Stimulated activated CD8-positive, alpha-beta memory T cell treated with anti-CD3 and anti-CD28 coated beads, Interleukin-4, amount 100 ng/mL, for 4 hours (primary cell): Measurements from ENCODE around the gene NUAK1.

ENCODE experiments used
- DNase-seq, 2 donors: peaks; one replicate each; pipeline ENCODE4 v3.0.0-alpha.2; 2020; ENCODE audit warnings: low read depth in 2 of 2, low spot score in 1 of 2

The NUAK1 gene

DNA sequence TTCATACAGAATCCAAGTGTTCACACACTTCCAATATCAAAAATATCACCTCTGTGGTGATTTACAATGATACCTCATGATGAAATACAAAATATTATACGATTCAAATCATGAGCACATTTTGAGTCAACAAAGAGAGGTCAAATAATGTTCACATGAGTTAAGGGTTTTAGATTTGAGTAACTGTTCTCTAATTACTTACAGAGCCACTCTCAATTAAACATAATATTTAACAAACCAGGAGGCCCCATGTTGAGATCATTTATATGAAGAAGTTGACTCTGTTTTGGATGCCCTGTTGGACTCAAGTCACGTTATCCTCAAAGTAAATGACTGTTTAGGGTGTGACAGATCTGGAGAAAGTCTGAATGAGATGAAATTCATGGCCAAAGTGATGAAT, 53.5 kb downstream of the NUAK1 start:
- no peak for DNase-seq

DNA sequence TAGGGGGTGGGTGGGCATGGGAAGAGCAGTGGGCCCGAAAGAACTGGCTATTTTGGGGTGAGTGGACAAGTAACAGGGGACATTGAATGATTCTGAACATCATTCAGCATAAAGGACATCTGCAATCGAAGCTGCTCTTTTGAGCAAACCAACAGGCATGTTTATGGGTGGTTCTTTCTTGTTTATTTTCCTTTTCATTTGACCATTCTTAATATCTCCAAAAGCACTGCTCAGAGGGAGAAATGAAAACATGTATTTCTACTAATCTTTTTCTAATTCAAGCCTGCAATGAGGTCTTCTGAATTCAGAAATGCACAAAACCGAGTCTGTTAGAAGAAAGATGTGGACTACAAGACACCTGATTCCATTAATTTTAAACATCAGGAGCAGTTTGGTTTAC, 54.0 kb downstream of the NUAK1 start:
- DNase-seq = no peak

DNA sequence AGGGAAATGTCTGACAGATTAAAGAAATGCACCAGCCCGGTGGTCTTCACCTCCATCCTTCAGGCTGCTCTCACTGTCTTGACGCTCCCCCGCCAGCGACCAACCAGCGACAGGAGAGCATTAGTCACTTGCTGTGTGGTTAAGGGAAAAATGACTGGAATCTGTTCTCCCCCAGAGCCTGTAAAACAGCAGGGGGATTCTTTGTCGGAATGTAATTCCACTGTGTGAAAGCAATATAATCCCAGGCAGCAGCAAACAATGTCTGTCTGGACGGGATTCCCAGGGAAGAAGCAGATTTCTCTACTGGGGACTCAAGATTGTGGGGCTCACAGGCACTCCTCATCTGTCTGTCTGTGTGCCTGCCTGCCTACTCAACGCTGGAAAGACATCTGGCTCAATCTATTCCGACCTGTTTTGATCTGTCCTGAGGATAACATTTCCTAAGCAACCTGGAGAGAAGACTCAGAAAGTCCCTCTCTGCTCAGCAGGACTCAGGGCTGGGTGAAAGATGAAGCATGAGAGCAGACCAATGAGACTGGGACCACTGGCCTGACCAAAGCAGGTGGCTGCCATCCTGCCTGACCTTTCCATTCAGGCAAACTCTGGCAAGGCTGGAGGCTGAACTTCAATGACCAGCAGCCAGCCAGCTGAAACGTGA, 54.6 kb downstream of the NUAK1 start:
- DNase-seq = no peak

DNA sequence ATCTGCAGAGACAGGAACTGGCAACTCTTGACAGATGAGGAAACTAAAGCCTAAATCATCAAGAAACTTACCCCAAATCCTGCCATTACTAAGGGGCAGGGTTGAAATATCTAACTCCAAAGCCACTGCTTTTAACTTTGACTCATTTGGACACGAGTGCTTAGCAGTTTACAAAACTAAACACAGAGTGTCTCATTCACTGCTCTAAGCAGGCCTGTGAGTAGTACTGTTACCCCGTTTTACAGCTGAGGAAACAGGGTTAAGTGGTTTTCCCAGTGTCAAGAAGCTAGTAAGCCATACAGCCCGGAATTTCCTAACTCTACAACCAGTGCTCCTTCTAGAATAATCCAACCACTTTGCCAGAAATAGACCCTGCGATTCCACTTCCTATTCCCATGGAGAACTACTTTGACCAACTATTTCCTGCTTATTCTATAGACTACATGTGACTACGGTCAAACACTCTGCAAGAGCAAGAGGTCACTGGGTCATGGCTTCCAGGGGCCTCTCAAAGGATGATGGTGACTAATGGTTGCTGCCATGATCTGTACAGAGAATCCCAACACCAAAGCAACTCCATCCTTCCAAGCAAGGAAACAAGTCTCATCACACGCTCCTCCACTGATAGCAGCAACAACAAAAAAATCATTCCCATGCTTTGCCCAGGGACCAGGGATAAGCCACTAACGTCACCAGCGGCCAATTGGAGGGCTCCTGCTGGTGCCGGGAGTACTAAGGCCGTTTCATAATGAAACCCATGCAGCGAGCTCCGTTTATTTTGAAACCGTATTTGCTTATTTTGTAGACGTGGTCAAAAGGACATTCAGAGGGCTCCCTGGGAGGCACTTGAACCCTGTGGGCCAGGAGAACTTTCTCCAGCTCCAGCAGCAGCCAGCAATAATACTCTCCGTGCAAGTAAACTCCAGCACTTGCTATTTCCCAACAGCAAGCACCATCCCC, 56.3 kb downstream of the NUAK1 start:
- DNase-seq = no peak

DNA sequence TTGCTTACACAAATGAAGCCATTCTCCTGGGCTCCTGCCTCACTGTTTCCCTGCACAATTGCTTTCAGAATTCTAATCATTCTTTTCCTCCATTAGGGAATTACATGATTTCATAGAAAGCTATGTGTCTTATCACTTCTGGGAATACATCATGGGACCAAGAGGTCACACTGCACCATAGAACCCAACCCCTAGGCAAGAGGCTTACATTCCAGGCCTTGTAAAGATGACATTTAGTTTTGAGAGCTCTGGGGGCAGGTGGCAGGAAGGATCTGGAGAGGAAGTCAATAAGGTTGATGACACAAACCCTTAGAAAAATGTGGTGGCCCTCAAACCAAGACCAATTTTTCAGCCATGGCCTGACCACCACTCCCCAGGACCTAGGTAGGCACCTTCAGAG, 57.1 kb downstream of the NUAK1 start:
- DNase-seq = no peak

DNA sequence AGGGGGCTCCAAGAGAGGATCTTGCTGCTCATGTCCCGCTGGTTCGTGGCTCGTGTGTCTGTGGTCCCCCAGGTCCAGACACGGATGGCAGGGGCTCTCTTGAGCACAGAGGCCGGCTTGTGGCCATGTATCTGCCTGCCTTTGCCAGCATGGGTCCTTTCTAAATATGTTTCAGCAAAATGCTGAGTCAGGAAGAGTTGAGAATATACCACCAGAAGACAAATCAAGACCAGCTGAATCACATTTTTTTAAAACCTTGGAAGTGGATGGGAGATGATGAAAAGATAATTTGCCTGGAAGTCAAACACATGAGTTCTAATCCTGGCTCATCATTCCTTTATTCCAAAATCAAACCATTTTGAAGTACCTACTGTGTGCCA, 58.0 kb downstream of the NUAK1 start:
- no peak for DNase-seq

DNA sequence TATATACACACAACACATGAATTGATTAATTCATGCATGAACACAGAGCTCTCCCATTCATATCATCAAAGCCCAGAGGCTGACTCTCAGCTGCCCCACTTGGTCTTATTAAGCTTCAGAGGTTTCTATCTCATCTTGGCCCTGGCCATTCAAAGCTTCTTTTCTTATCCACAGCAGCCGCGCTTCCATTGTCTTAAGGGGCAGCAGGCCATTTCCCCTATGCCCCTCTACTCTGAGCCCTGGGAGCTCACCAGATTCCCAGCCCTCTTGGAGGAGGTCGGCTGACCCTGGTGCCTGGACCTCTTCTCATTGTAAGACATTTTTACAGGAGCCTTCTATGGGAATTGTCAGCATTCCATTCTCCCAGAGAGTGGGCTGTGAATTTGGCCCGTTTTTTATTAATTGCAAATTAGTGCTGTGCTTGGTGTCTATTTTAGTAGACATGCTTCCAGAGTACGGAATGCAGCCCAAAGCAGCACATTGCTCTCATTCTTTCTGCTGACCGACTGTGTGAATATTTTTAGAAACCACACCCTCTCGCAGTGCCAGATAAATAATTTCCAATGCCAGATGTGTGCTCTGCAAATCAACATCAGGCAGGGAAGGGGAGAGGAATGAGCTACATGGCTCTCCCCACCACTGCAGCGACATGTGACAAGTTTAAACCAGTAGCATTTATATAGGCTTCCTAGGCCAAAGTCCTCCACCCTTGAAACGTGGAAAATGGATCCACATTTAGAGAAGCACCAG, 58.5 kb downstream of the NUAK1 start:
- DNase-seq = no peak

DNA sequence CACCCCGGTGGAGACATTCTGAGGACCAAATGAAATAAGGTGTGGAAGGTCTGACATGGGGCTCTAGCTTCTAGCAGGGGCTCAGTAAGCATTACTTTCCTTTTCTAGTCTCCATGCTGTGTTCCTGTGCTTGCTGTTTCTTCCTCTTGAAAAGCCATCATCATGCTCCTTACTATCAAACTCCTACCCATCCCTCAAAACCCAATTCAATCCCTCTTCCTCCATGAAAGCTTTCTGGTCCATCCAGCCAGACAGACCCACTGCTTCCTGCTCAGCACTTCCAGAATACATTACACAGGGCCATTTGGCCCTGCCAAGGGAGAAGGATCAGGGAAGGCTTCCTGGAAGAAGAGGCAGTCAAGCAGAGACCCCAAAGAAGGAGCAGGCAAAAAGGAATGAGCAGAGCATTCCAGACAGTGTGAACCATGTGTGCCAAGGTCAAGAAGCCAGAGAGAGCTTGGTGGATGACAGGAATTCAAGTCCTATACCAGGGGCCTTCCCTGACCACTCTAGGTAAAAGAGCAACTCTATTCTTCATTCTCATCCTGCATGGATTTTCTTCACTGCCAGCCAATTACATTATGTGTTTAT, 59.5 kb downstream of the NUAK1 start:
- DNase-seq = no peak

DNA sequence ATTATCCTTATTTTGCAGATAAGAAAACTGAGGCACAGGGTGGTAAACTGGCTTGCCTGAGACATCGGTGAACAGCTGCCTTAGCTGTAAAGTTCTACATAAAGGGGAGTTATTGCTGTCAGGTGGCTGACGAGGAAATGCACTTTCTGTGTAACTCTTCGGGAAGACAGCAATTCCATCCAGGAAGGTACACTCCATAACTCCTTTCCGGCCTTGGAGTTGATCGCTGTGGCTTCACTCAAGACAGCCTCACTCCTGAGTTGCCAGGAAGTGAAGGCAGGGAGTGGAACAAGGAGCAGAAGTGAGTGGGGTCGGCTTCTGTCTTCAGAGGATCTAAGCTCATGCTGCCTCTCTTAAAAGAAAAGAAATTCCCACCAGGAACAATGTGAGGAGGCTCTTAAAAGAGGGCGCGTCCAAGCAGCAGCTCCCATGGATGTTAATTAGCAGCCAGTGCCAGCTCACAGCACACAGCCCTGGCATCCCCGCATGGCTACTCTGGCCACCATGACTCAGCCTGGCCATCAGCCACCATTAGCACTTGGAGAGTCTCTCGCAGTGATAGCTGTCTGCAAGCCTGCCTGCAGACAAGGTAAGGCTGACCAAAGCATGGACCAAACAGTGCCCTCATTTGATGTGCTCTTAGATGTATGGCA, 60.3 kb downstream of the NUAK1 start:
- DNase-seq = no peak

DNA sequence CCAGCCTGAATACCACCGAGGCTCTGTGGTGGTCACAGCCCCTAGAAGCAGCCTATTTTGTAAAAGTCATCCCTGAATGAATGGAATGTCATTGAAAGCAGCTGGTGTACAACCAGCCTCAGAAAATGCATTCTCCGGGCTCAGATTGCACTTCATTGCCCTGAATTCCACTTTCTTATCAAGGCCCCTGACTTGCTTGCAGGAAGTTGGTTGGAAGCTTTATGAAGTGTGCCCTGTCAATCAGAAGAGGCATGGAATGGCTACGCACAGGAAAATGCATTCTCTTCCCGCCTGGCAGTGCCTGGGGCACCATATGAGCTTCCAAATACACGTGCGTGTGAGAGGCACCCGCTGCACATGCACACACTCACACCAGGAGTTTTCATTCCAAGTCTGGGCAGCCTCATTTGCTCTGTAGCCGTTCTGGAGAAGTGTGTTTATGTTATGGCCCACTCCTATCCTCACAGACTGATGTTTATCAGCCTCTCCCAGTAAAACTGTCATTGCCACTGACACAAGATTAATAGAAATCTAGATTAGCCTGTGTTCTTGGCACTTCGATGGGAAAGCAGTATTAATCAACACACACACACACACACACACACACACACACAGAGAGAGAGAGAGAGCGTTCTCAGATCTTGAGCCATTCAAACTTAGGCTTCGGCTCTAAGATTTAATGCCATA, 63.9 kb downstream of the NUAK1 start:
- no peak for DNase-seq

DNA sequence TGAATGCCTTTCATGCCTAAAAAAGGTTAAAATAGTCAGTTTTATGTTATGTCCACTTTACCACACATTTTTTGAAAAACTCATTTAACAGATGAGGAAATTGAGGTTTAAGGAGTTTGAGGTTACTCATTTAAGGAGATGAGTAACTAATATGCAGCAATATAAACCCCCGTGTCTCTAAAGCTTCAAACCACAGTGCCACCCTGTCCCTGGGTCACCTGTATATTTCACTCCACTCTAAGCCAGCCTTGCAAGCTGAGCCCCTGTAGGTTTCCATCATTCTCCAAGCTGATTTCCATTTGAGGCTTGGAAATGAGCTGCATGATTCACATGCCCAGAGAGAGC, 64.4 kb downstream of the NUAK1 start:
- no peak for DNase-seq

DNA sequence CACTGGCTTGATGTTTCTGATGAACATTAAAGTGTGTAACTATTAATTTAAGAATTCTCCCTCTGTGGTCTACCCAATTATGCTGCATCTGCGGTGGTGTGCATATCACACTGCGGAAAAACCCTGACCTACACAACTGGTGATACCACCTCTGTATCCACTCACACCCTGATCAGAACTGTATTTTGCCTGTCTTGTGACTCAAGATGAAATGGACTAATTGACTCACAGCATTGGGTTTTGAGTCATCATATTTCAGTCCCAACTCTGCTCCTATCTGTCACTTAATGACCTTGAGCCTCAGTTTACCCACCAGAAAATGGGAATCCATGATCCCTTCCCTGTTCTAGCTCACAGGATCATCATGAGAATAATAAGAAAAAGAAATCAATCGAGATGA, 65.6 kb downstream of the NUAK1 start:
- DNase-seq = no peak

DNA sequence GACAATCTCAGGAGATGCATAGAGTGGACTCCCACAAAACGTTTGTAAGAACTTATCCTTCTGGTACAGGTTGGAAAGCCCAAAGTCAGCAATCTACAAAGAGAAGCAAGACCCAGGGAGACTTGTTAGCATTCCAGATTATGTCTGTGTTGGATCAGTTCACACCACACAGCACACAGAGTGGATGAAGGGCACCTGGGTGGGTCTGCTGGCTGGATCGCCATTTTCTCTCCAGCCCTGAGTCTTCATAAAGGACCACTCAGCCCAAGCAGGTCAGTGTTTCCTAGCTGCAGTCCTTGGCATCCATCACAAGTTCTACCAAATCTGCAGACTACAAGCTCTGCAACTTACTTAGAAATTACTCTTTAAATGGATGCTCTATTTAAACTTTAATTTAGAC, 66.0 kb downstream of the NUAK1 start:
- no peak for DNase-seq

DNA sequence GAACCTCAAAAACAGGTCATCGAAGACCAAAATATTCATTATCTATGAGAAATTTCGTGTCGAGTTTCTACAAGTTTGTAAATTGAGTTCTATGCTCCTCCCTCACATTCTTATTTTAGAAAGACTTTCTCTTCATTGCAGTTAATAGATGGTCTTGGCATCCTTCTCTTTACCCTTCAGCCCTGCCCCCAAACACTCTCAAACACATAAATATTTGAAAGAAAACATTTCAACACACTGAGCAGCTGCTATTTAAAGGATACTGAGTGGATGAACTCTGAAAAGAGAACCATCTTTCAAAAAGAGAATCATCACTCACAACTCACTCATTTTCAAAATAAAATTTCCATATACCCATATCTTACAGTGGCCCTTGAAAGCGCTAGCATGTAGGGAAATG, 67.1 kb downstream of the NUAK1 start:
- no peak for DNase-seq

DNA sequence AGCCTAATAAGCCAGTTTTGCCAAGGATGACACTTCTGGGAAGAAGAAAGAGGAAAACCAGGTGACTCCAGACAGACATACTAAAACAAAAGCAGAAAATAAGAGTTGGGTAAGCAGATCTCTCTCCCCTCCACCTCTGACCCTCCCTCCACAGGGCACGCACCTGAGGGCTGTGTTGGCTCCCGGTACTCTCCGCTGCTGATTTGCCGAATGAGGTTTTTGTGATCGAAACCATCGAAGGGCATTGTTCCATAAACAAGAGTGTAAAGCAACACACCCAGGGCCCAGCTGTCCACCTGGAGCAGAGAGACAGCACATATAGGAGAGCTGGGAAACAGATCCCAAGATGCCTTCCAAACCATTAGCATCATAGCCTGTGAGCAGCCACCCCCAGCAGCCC, 68.1 kb downstream of the NUAK1 start:
- no peak for DNase-seq

DNA sequence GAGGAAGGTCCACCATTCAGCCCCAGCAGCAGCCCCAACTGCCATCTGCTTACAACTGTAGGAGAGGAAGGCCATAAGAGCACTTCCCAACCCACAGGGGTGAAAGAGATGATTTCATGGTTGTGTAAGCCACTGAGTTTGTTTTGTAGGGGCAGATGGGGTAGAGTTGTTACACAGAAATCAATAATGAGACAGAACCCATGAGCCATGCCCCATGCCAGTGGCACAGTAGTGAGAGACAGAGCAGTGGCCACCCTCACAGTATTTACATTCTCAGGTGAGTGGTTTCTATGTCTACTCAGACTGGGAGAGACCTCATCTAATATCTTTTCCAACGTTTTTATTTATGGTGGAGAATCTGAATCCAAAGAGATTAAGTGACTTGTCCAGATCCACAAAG, 68.6 kb downstream of the NUAK1 start:
- no peak for DNase-seq

DNA sequence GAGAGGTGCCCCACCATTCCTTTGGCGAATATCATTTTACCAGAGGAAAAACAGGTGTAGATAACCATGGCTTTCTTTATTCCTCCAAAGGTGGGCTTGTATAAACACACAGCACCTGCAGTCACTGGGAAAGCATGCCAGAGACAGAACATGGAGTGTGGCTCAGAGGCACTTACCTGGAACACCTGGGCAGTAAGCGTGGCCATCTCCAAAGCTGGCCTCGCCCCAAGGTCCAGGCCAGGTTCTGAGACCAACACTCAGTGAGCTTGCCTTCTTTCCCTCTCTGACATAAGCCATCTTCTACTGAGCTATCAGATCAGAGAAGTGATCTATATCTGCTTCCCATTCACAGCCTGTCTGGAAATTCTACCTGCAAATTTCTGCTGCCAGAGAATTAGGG, 70.5 kb downstream of the NUAK1 start:
- DNase-seq = no peak

DNA sequence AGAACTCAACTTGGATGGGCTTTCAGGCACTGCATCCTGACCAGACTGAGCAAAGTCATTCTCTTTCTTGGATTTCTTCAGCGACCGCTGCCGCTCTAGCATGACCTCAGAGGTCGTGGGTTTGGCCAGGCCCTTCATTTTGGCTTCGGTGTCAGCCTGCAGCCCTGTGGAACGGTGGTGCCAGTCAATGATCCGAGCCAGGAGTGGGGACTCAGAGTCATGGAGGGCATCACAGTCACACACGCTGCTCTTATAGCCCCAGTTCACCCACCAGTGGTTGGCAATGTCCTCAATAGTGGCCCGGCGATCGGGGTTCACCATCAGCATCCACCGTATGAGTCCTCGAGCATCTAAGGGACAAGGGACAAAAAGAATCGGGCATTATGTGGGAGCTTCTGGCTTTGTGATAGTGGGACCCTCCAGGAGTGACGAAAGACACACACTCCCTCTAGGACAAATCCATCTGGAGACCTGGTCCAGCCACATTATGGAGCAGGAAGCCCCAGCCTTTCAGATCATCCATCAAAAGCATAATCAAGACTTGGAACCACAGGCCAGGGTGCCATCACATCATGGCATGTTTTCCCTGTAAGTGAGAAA, 71.0 kb downstream of the NUAK1 start:
- no peak for DNase-seq

DNA sequence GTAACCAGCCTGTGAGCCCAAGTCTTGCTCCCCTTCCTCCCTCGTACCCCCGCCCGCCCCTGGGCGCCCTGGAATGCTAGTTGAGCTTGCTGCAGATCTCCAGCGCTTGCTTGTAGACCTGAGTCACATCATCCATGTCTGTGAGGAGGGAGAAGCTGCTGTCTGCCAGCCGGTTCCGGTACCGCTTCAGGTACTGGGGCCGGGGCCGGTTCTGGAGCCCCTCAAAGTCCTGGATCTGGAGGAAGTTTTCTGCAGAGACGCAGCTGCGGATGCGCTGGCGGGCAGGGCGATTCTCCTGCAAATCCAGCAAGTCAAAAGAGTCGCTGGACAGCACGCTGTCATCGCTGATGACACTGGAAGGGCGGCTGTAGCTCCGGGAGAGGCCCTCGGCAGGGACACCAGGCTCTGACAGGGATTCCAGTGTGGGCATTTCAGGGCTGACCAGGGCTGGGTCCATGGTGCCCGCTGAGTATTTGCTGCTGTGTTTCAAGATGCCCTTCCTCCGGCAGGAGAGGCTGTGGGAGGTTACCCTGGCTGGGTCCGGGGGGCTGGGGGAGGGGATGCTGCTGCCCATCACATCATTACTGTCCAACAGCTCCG, 71.9 kb downstream of the NUAK1 start:
- DNase-seq = no peak
